GM12891 (cell line): ENCODE data around the gene ZNF143.

Experiments used
- DNase-seq: peaks from one replicate; pipeline ENCODE4 v3.0.0; 2011; ENCODE audit warnings: low spot score; ENCODE audit not compliant: insufficient read length
- FAIRE-seq: peaks from 2 replicates; lab custom pipeline; 2011; peaks lifted over from hg19 to GRCh38; lab: Jason Lieb, UNC
- PAX5 ChIP-seq: IDR thresholded peaks from 2 replicates; pipeline ENCODE4 v1.6.1; 2011; ENCODE audit warnings: low read length, moderate library complexity, mild to moderate bottlenecking; ENCODE audit not compliant: insufficient read depth, severe bottlenecking
- POLR2A ChIP-seq: IDR thresholded peaks from 2 replicates; pipeline ENCODE4 v1.6.1; 2011; ENCODE audit warnings: low read depth, low read length, control low read depth
- POLR2AphosphoS5 ChIP-seq: IDR thresholded peaks from 2 replicates; pipeline ENCODE4 v1.6.1; 2011; ENCODE audit warnings: low read depth, low read length, control low read depth
- POU2F2 ChIP-seq: IDR thresholded peaks from 2 replicates; pipeline ENCODE4 v1.6.1; 2011; ENCODE audit warnings: low read depth, mild to moderate bottlenecking, control low read depth, low read length, moderate library complexity
- SPI1 ChIP-seq: IDR thresholded peaks from 2 replicates; pipeline ENCODE4 v1.6.1; 2011; ENCODE audit warnings: low read depth, low read length, control low read depth
- TAF1 ChIP-seq: IDR thresholded peaks from 2 replicates; pipeline ENCODE4 v1.6.1; 2011; ENCODE audit warnings: low read depth, low read length, control low read depth

The ZNF143 gene

DNA sequence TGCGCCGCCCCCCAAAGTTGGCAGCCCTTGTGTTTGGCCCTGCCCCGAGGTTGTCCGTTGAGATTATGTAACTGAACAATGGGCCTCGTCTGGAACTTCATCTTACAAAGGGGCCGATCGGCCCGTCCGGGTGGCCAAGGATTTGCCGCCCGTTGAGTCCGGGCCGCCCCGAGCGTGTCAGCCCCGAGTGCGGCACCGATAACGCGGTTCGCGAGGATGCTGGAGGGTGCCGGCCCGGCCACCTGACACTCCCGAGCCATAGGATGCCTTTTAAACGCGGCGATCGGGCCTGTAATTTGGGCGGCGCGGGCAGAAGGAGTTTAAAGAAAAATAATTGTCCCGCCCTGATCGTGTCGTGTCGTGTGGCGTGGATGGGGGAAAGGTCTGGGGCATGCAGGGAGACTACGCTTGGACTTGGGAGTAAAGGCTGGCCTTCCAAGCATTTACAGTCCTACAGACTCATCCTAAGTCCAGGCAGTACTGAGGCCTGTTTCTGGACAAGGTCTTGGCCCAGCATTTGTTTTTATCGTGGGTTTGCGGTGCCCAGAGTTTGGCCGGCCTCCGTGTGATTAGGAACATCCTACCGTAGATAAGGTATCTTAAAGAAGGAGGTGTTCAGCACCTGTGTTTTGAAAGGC lies 113.9 kb downstream of the ZNF143 start:
- FAIRE-seq (peak; percentile 38), DNase-seq (no peak)
- TF ChIP-seq POLR2A (no peak), PAX5 (no peak), TAF1 (no peak), POU2F2 (no peak), POLR2AphosphoS5 (no peak; the same call in 1 of the 2 replicates), SPI1 (no peak)

DNA sequence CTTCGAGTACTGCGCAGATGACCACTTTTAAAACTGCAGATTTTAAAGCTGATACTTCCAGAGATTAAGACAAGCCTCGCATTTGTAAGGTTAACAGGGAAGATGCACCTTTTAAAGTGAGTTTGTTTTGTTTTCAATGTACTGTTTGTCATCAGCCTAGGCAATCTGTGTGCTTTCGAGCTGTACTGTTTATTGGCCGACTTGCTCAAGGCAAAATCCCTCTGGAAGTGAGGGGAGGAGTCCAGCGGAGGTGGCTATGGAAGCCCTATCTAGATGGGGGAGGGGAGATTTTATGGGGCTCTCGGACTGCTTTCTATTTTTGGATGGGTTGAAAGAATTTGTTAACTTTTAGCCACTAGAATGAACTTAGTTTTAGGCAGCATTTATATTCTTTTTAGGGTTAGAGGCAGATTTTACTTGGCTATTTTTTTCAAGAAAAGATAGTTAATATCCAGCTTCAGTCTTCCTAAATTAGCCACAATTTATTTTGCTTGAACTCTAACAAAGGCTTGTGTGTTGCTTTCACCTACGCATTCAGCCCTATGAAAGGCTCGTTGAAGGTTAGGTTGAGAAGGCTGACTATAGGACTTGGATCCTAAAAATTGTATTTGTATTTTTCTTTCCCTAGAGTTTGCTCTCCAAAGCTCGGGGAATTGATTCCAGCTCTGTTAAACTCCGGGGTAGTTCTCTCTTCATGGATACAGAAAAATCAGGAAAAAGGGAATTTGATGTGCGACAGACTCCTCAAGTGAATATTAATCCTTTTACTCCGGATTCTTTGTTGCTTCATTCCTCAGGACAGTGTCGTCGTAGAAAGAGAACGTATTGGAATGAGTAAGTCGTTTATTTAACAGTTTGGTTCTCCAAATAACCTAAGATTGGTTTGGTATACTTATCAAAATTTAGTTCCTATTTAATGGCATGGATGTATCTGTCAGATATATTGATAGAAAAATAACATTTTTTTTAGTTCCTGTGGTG lies 114.7 kb downstream of the ZNF143 start:
- FAIRE-seq = no peak
- DNase-seq = no peak
- no peak for TF ChIP-seq PAX5
- TF ChIP-seq SPI1 = no peak
- no peak for TF ChIP-seq POLR2AphosphoS5
- TF ChIP-seq POLR2A = no peak
- TF ChIP-seq TAF1 = no peak
- no peak for TF ChIP-seq POU2F2

DNA sequence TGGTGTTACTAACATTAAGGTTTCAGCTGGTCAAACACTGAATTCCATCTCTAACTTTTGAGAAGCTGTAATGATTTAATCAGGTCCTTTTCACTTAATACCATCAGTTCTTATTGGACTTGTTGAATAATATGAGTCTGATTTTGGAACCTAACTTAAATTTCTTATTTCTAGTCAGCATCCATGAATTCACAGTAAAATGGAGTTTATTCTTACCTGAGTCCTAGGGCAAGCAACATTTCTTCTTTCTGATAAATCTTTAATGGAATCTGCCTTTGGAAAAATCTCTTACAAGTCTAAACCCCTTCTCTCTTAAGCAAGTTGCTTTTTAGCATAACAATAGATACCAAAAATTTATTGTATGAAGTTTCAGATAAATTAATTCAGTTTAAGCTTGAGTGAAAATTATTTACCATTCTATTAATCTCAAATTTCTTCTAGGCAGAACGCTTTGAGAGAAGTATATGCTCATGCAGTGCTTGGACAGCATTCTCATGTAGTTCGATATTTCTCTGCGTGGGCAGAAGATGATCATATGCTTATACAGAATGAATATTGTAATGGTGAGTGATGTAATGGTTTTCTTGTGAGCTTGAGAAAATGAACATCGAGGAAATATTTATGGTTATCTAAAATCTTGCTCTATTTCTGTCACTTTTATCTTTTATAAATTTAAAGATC lies 116.0 kb downstream of the ZNF143 start:
- no peak for DNase-seq
- TF ChIP-seq SPI1 (no peak), TAF1 (no peak), POU2F2 (no peak), POLR2AphosphoS5 (no peak), PAX5 (no peak), POLR2A (no peak)
- FAIRE-seq = no peak

DNA sequence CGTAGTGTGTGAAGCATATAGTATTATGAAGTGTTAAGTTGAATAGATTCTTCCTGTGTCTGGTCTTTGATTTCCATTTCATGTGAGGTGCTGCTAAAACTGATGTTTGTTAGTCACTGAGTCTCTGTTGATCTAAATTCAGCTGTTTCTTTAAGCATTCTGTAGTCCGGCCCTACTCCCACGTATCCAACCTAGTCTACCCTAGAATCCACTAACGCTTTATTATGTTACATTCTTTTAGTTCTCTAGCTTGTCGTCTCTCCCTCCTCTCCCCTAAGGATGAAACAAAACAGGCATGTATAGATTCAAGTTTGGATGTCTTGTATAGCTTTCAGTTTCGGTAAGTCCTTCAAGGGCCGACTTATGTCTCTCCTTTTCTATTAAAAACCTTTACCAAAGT lies 116.7 kb downstream of the ZNF143 start:
- TF ChIP-seq POLR2A = no peak
- TF ChIP-seq TAF1 = no peak
- no peak for TF ChIP-seq POLR2AphosphoS5
- no peak for TF ChIP-seq PAX5
- TF ChIP-seq POU2F2 = no peak
- TF ChIP-seq SPI1 = no peak
- DNase-seq (no peak), FAIRE-seq (no peak)
